ENCODE data around the gene SCFD2. TPM values are rescaled to one million over a fixed set of nuclear protein-coding genes. Genes with fewer than 3 reads are reported as not detected.

The SCFD2 gene
- polyA plus RNA-seq, 3 donors = 5.4 to 9.4 (median 6.7) TPM

DNA sequence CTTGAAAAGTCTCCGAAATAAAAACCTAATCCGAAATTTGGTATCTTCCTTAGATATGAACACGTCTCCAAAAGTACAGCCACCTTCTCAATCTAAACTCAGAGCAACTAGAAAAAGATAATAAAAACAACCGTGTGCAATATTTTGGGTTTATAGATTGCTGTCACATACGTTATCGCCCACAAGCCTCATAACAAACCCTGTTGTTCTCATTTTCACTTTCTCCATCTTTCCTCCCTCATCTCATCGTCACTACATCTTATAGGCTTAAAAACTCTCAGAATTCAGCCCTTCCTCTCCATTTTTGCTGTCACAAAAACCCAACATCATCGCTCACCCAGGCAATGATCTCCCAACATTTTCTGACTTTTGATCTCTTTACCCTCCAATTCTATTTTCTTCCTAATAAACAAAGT lies 448 bp upstream of the SCFD2 start:
- peak overlapping the region; percentile 100 for H2AFZ ChIP-seq (ENCODE audit: insufficient read depth, low read depth, low read length, poor library complexity, severe bottlenecking)
- H3K27me3 Mint-ChIP-seq (ENCODE audit: low read depth in 3 of 3) = peaks cover 6 to 11% (median 6%) of the 10 kb centered on the region in 3 donors
- no peak for DNase-seq
- TF ChIP-seq, protein P1, sequence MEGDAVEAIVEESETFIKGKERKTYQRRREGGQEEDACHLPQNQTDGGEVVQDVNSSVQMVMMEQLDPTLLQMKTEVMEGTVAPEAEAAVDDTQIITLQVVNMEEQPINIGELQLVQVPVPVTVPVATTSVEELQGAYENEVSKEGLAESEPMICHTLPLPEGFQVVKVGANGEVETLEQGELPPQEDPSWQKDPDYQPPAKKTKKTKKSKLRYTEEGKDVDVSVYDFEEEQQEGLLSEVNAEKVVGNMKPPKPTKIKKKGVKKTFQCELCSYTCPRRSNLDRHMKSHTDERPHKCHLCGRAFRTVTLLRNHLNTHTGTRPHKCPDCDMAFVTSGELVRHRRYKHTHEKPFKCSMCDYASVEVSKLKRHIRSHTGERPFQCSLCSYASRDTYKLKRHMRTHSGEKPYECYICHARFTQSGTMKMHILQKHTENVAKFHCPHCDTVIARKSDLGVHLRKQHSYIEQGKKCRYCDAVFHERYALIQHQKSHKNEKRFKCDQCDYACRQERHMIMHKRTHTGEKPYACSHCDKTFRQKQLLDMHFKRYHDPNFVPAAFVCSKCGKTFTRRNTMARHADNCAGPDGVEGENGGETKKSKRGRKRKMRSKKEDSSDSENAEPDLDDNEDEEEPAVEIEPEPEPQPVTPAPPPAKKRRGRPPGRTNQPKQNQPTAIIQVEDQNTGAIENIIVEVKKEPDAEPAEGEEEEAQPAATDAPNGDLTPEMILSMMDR (IDR thresholded peaks at IDR 0.05) = no peak
- no peaks in the 10 kb centered on the region for H3K36me3 ChIP-seq (replicated peaks in 1 of 2; ENCODE audit: control insufficient read depth in 1 of 2, insufficient read depth in 2 of 2, low read length in 2 of 2)
- H4K20me1 ChIP-seq (ENCODE audit: insufficient read depth, low read length) = no peaks in the 10 kb centered on the region
- H3K4me1 ChIP-seq (ENCODE audit: control insufficient read depth in 1 of 2, insufficient read depth in 2 of 2, low read length in 2 of 2) = peaks cover 18 to 23% of the 10 kb centered on the region in 2 donors
- H3K27ac Mint-ChIP-seq = peak overlapping the region; percentile 90 to 95 (median 93)
- peak overlapping the region; percentile 99 for H3K4me2 ChIP-seq (replicated peaks; ENCODE audit: extremely low read depth, low read length, poor library complexity, severe bottlenecking)
- peaks cover 40% of the 10 kb centered on the region for H3K4me1 Mint-ChIP-seq
- intact Hi-C loops (cut with micrococcal nuclease) = loop anchor here in 1 of 2 donors (5.0 kb wide), 1 partner anchor 1524 kb away; the partner anchor contains the start of gene DCUN1D4
- H3K36me3 Mint-ChIP-seq = peaks cover 3 to 5% of the 10 kb centered on the region in 2 donors
- H3K9me3 ChIP-seq (replicated peaks in 1 of 2; ENCODE audit: control insufficient read depth in 1 of 2, insufficient read depth in 1 of 2, low read length in 2 of 2) = no peaks in the 10 kb centered on the region
- peaks cover 0 to 7% (median 0%) of the 10 kb centered on the region in 7 donors for H3K9me3 Mint-ChIP-seq
- H3K4me3 ChIP-seq (replicated peaks in 1 of 3; ENCODE audit: low read depth in 2 of 3, low read length in 3 of 3) = peak overlapping the region; percentile 59 to 99 (median 84)
- peak overlapping the region; percentile 42 to 90 for H3K27ac ChIP-seq (ENCODE audit: low read depth in 1 of 2, low read length in 2 of 2)
- no peaks in the 10 kb centered on the region for H3K27me3 ChIP-seq (ENCODE audit: control insufficient read depth in 2 of 2, insufficient read depth in 2 of 2, low read length in 2 of 2)
- peaks cover 41% of the 10 kb centered on the region for H3K79me2 ChIP-seq (ENCODE audit: insufficient read depth, low read length)
- WGBS (ENCODE audit: insufficient coverage) = 18% methylated on average over 5 of the region's 8 CpGs
- peak overlapping the region; percentile 90 to 97 for H3K4me3 Mint-ChIP-seq
- peak overlapping the region; percentile 77 for H3K9ac ChIP-seq (ENCODE audit: insufficient read depth, low read length, poor library complexity, severe bottlenecking)

DNA sequence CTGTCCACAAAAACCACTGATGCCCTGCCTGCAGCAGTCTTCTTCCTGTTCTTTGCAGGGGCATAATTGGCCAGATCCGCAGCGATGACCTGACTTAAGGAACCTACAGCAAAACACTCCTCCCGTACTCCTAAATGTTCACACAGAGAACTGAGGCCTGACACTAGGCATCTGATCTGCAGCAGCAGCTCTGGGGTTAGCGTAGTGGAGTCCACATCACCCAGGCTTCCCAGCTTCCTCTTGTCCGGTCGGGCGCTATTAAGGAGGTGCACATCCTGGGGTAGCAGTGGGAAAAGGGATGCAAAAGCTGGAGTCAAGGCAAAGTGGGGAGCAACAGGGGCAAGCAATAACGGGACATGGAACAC lies 758 bp downstream of the SCFD2 start:
- no peaks in the 10 kb centered on the region for H3K36me3 ChIP-seq (replicated peaks in 1 of 2; ENCODE audit: control insufficient read depth in 1 of 2, insufficient read depth in 2 of 2, low read length in 2 of 2)
- H2AFZ ChIP-seq (ENCODE audit: insufficient read depth, low read depth, low read length, poor library complexity, severe bottlenecking) = peak overlapping the region; percentile 100
- peaks cover 4 to 12% (median 6%) of the 10 kb centered on the region in 3 donors for H3K27me3 Mint-ChIP-seq (ENCODE audit: low read depth in 3 of 3)
- H3K4me2 ChIP-seq (replicated peaks; ENCODE audit: extremely low read depth, low read length, poor library complexity, severe bottlenecking) = peak overlapping the region; percentile 99
- peak overlapping the region; percentile 69 to 95 (median 92) for H3K27ac Mint-ChIP-seq
- peaks cover 43% of the 10 kb centered on the region for H3K4me1 Mint-ChIP-seq
- no peaks in the 10 kb centered on the region for H3K9me3 ChIP-seq (replicated peaks in 1 of 2; ENCODE audit: control insufficient read depth in 1 of 2, insufficient read depth in 1 of 2, low read length in 2 of 2)
- H3K27ac ChIP-seq (ENCODE audit: low read depth in 1 of 2, low read length in 2 of 2) = peak overlapping the region; percentile 42 to 90
- H3K4me1 ChIP-seq (ENCODE audit: control insufficient read depth in 1 of 2, insufficient read depth in 2 of 2, low read length in 2 of 2) = peaks cover 18 to 23% of the 10 kb centered on the region in 2 donors
- peak overlapping the region; percentile 77 for H3K9ac ChIP-seq (ENCODE audit: insufficient read depth, low read length, poor library complexity, severe bottlenecking)
- H3K4me3 ChIP-seq (replicated peaks in 1 of 3; ENCODE audit: low read depth in 2 of 3, low read length in 3 of 3) = peak overlapping the region; percentile 59 to 99 (median 84)
- TF ChIP-seq, protein P1 (IDR thresholded peaks at IDR 0.05) = no peak
- H3K79me2 ChIP-seq (ENCODE audit: insufficient read depth, low read length) = peaks cover 49% of the 10 kb centered on the region
- 0% methylated on average over 5 of the region's 8 CpGs for WGBS (ENCODE audit: insufficient coverage)
- intact Hi-C loops (cut with micrococcal nuclease) = loop anchor here in 1 of 2 donors (5.0 kb wide), 1 partner anchor 1523 kb away; the partner anchor contains the start of gene DCUN1D4
- H3K36me3 Mint-ChIP-seq = peaks cover 3 to 8% of the 10 kb centered on the region in 2 donors
- no peaks in the 10 kb centered on the region for H3K27me3 ChIP-seq (ENCODE audit: control insufficient read depth in 2 of 2, insufficient read depth in 2 of 2, low read length in 2 of 2)
- no peaks in the 10 kb centered on the region for H4K20me1 ChIP-seq (ENCODE audit: insufficient read depth, low read length)
- H3K4me3 Mint-ChIP-seq = peak overlapping the region; percentile 90 to 97
- H3K9me3 Mint-ChIP-seq = peaks cover 0 to 2% (median 0%) of the 10 kb centered on the region in 7 donors
- peak in 1 of 3 donors; percentile 11 for DNase-seq
